ENCODE measurements around the gene SMC5.
A peak's percentile ranks its signal among the peaks of the same experiment; 100 is the strongest.
"Not testable (repeated sequence)": the region's sequence is repeated elsewhere in the genome, so short reads cannot be mapped to it uniquely, and the experiment has no call there.

SMC5 gene

GRCh38 chr9:70258692-70259511 lies at the start of gene SMC5:
TSS of gene SMC5 (plus strand) at chr9:70258978. CDS start at chr9:70259079, 101 bp downstream.
- peak; percentile 79 for DNase-seq (ENCODE audit: low read depth, low spot score)

- no peak for DNase-seq (ENCODE audit: low read depth, low spot score)
Observed at GRCh38 chr9:70217029-70217428, 41.7 kb upstream of the SMC5 start.

GRCh38 chr9:70218767-70219166 lies 40.0 kb upstream of the SMC5 start:
- DNase-seq (ENCODE audit: low read depth, low spot score) = no peak

- DNase-seq (ENCODE audit: low read depth, low spot score) = no peak
Observed at GRCh38 chr9:70220216-70220615, 38.6 kb upstream of the SMC5 start.

DNA sequence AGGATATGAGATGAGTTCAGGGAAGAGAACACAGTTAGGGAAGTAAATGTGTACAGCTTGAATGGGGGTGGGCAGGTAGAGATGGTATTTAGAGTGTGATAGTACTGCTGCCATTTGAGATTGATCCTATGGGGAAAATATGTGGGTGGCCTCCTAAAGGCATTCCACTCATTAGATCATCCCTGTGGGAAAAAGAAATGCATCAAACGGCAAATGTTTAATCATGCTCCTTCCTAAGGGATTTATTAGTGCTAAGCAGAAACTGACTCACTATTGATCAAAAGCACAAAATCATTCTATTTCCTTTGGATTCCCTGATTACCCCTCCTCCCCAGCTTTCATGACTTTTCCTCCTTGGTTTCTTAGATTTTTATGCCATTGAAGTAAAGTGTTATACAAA lies 36.4 kb upstream of the SMC5 start:
- no peak for DNase-seq (ENCODE audit: low read depth, low spot score)

DNA sequence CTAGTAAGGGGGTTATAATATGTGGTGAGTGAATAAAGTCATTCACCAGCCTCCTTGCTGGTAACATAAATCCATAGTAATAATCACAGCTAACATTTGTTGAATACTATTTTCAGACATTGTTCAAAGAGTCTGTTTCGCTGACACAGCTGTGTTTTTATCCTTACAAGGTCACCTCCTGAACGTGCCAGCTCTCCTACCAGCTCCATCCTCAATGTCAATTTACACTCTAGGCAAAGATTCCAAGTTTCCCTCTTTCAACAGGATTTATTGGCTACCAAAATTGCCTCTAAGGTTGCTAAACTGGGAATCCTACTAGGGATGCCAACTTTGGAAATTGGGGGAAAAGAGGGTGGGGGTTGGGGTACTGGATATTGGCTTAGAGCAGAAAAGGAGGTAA lies 30.7 kb upstream of the SMC5 start:
- DNase-seq (ENCODE audit: low read depth, low spot score) = no peak

DNA sequence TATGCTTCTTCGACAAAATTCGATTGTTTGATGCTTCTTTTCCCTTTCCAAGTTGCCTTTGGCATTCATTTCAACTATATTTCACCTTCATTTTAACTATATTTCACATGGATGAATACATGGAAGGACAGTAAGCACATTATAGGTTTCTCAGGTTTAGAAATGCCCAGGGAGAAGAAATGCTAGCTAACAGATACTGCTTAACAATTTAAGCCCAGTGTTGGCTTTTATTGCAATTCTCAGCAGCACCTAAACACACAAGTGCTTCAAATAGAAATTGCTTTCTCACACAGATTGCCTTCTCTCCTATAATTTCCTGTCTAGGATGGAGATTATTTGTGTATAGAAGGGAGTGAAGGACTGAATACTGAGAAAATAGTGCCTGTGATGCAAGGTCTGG lies 30.2 kb upstream of the SMC5 start:
- DNase-seq (ENCODE audit: low read depth, low spot score) = no peak

GRCh38 chr9:70229026-70229425 lies 29.8 kb upstream of the SMC5 start:
- no peak for DNase-seq (ENCODE audit: low read depth, low spot score)

DNA sequence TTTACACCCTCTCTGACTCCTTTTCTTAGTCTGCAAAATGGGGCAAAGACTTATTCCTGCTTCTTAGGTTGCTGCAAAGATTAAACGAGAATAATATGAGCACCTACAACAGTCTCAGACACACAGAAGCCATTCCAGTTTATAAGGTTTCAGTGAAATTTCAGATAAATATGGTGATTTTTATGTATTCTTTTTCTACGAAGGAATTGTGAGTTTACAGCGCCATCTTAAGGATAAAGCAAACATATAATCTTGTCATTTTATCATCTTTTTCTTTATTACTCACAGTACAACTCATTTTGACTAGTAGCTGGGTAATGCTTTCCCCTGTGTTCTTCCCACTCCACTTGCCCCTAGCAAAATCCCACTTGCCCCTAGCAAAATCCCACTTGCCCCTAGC lies 29.2 kb upstream of the SMC5 start:
- DNase-seq (ENCODE audit: low read depth, low spot score) = no peak

DNA sequence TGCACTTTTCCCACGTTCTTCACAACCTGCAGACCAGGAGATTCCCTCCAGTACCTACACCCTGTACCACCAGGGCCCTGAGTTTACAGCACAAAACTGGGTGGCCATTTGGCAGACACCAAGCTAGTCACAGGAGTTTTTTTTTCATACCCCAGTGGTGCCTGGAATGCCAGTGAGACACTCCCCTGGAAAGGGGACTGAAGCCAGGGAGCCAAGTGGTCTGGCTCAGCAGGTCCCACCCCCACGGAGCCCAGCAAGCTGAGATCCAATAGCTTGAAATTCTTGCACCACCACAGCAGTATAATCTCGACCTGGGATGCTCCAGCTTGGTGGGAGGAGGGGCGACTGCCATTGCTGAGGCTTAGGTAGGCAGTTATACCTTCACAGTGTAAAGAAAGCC lies 26.3 kb upstream of the SMC5 start:
- no peak for DNase-seq (ENCODE audit: low read depth, low spot score)

GRCh38 chr9:70234208-70234607 lies 24.6 kb upstream of the SMC5 start:
- not testable (repeated sequence) for DNase-seq (ENCODE audit: low read depth, low spot score)

DNA sequence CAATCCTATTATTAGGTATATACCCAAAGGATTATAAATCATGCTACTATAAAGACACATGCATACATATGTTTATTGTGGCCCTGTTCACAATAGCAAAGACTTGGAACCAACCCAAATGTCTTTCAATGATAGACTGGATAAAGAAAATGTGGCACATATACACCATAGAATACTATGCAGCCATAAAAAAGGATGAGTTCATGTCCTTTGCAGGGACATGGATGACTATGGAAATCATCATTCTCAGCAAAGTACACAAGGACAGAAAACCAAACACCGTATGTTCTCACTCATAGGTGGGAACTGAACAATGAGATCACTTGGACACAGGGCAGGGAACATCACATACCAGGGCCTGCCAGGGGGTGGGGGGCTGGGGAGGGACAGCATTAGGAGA lies 12.8 kb upstream of the SMC5 start:
- DNase-seq (ENCODE audit: low read depth, low spot score) = not testable (repeated sequence)

DNA sequence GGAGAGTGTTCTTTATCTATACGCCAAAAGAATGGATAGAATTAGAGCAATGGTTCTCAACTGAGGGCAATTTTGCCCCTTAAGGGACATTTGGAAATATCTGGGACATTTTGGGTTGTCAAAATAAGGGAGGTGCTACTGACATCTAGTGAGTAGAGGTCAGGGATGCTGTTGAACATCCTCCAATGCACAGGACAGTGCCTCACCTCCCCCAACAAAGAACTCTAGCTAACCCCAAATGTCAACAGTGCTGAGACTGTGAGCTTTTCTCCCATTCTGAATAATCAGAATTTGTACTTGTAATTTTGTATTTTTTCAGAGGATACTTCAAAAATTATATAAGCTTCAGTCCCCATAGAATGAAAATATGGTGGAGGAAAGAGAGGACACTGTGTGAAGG lies 8.6 kb upstream of the SMC5 start:
- DNase-seq (ENCODE audit: low read depth, low spot score) = no peak

DNA sequence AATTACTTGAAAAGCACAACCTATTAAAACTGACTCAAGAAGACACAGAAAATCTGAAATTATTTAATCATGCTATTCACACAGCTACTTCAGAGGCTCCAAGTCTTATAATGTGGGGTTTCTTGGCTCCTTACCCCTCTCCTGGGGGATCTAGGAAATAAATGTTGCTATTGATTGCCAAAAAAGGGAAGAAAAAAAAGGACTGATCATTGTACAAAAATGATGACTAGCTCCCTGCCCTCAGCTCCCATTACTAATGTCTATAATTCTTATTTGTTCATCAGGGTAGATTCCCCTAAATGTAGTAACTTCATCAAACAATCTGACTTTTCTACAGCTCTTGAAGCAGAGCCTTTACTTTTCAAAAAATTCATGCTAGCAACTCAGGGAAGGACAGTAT lies 3.3 kb upstream of the SMC5 start:
- DNase-seq (ENCODE audit: low read depth, low spot score) = no peak

GRCh38 chr9:70256123-70256551 lies 2.6 kb upstream of the SMC5 start:
- DNase-seq (ENCODE audit: low read depth, low spot score) = no peak

- no peak for DNase-seq (ENCODE audit: low read depth, low spot score)
Observed at GRCh38 chr9:70257502-70257901, 1.3 kb upstream of the SMC5 start.

GRCh38 chr9:70257991-70258691 lies 637 bp upstream of the SMC5 start:
- no peak for DNase-seq (ENCODE audit: low read depth, low spot score)

- DNase-seq (ENCODE audit: low read depth, low spot score) = no peak
Observed at GRCh38 chr9:70259512-70259802, 679 bp downstream of the SMC5 start.

DNA sequence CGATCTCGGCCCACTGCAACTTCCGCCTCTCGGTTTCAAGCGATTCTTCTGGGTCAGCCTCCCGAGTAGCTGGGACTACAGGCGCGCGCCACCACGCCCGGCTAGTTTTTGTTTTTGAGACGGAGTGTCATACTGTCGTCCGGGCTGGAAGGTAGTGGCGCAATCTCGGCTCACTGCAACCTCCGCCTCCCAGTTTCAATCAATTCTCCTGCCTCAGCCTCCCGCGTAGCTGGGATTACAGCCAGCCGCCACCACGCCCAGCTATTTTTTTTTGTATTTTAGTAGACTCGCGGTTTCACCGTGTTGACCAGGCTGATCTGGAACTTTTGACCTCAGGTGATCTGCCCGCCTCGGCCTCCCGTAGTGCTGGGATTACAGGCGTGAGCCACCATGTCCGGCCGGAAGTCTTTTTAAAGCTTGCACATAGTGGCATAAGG lies 1.2 kb downstream of the SMC5 start:
- no peak for DNase-seq (ENCODE audit: low read depth, low spot score)

- DNase-seq (ENCODE audit: low read depth, low spot score) = no peak
Observed at GRCh38 chr9:70260606-70261005, 1.8 kb downstream of the SMC5 start.

- DNase-seq (ENCODE audit: low read depth, low spot score) = no peak
Observed at GRCh38 chr9:70261131-70261870, 2.5 kb downstream of the SMC5 start.

DNA sequence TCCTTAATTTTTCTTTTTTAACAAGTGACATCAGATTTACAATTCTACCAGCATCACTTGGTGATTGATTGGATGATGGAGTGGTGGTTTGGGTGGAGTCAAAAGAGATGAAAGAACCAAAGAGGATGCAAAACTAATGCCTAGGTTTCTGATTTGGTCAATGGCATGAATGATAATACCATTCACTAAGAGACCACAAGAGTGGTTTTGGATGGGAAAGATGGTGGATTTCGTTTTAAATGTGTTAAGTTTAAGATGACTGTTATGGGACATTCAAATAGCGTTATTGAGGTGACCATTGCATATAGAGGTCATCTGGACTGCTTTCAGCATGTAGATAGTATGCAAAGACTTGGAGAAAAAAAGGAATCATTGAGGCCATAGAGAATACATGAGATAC lies 3.6 kb downstream of the SMC5 start:
- DNase-seq (ENCODE audit: low read depth, low spot score) = no peak

GRCh38 chr9:70262948-70263347 lies 4.2 kb downstream of the SMC5 start:
- DNase-seq (ENCODE audit: low read depth, low spot score) = no peak

All from activated CD4-positive, CD25-positive, alpha-beta regulatory T cell treated with anti-CD3 and anti-CD28 coated beads, Interleukin-2, amount 50 U/mL, for 16 hours (primary cell).